SK-N-SH (cell line): ENCODE data around the gene PRLH. TPM values are rescaled to one million over a fixed set of nuclear protein-coding genes. Genes with fewer than 3 reads are reported as not detected.

Experiments used
- CTCF ChIA-PET: fragments of 300-600, 350-600 bp; formaldehyde crosslinking; extraction: SDS; loops from one replicate; lab custom pipeline; 2021; lab: Yijun Ruan, JAX
- POLR2A ChIA-PET: fragments of 350-600 bp; sonication (Branson Sonifier 250); formaldehyde crosslinking; extraction: SDS; loops from one replicate; lab custom pipeline; 2020; ENCODE audit warnings: antibody characterized with exemption, inconsistent platforms; lab: Yijun Ruan, JAX
- DNase-seq: peaks from one replicate; pipeline ENCODE4 v3.0.0; 2012
- H2AFZ ChIP-seq: fragments of 200-600 bp; sonication (generic); 2 replicates; pipeline ENCODE4 v1.8.1; 2016; ENCODE audit warnings: antibody characterized with exemption, mild to moderate bottlenecking, low read depth
- H3F3A ChIP-seq: fragments of 200-600 bp; sonication (generic); replicated peaks from 2 replicates; pipeline ENCODE3; 2016; ENCODE audit warnings: antibody characterized with exemption, mild to moderate bottlenecking; ENCODE audit not compliant: insufficient read depth
- H3K27ac ChIP-seq, 2 experiments: fragments of 200-500 bp in 1 of 2; fragments of 200-600 bp in 1 of 2; sonication (Bioruptor generic) in 1 of 2; sonication (generic), shearing (Covaris generic) in 1 of 2; 2 replicates each; pipeline versions ENCODE4 v1.5.1 to v1.6.1; 2014 to 2016; ENCODE audit warnings: low read depth in 2 of 2, inconsistent platforms in 1 of 2, low read length in 1 of 2, mild to moderate bottlenecking in 1 of 2, mixed read lengths in 1 of 2
- H3K27me3 ChIP-seq: fragments of 200-600 bp; sonication (generic), shearing (Covaris generic); 2 replicates; pipeline ENCODE4 v1.6.1; 2016; ENCODE audit warnings: mixed run types; ENCODE audit not compliant: insufficient read depth
- H3K36me3 ChIP-seq, 2 experiments: fragments of 200-500 bp in 1 of 2; fragments of 200-600 bp in 1 of 2; sonication (Bioruptor generic) in 1 of 2; sonication (generic) in 1 of 2; replicated peaks in 1 of 2; 2 replicates each; pipeline versions ENCODE3 to v1.5.1; 2014 to 2016; ENCODE audit warnings: low read length in 1 of 2, mild to moderate bottlenecking in 1 of 2; ENCODE audit not compliant: insufficient read depth in 2 of 2, control insufficient read depth in 1 of 2
- H3K4me1 ChIP-seq, 2 experiments: fragments of 200-500 bp in 1 of 2; fragments of 200-600 bp in 1 of 2; sonication (Bioruptor generic) in 1 of 2; sonication (generic), shearing (Covaris generic) in 1 of 2; 2 replicates each; pipeline versions ENCODE4 v1.5.1 to v1.6.1; 2014 to 2016; ENCODE audit warnings: low read depth in 1 of 2, low read length in 1 of 2, mixed run types in 1 of 2; ENCODE audit not compliant: insufficient read depth in 2 of 2, control insufficient read depth in 1 of 2
- H3K4me2 ChIP-seq: fragments of 200-600 bp; sonication (generic), shearing (Covaris generic); 2 replicates; pipeline ENCODE4 v1.6.1; 2017; ENCODE audit warnings: mixed run types
- H3K4me3 ChIP-seq, 2 experiments: fragments of 200-500 bp in 1 of 2; fragments of 200-600 bp in 1 of 2; sonication (Bioruptor generic) in 1 of 2; sonication (generic), shearing (Covaris generic) in 1 of 2; 2 replicates each; pipeline versions ENCODE4 v1.5.1 to v1.8.1; 2014 to 2016; ENCODE audit warnings: low read depth in 2 of 2, inconsistent platforms in 1 of 2, low read length in 1 of 2, mild to moderate bottlenecking in 1 of 2, mixed read lengths in 1 of 2, moderate library complexity in 1 of 2
- H3K79me2 ChIP-seq: fragments of 200-600 bp; sonication (generic); 2 replicates; pipeline ENCODE4 v1.8.1; 2017; ENCODE audit warnings: mild to moderate bottlenecking; ENCODE audit not compliant: insufficient read depth
- H3K9ac ChIP-seq: fragments of 200-600 bp; sonication (generic); 2 replicates; pipeline ENCODE4 v1.6.1; 2017; ENCODE audit warnings: mixed run types
- H3K9me2 ChIP-seq: fragments of 200-600 bp; sonication (generic); 2 replicates; pipeline ENCODE4 v1.6.1; 2017; ENCODE audit warnings: mixed run types
- H3K9me3 ChIP-seq: fragments of 200-600 bp; sonication (generic); 2 replicates; pipeline ENCODE4 v1.6.1; 2017; ENCODE audit warnings: mixed run types, mild to moderate bottlenecking, moderate library complexity
- H4K20me1 ChIP-seq: fragments of 200-600 bp; sonication (generic); 2 replicates; pipeline ENCODE4 v1.6.1; 2017; ENCODE audit warnings: mild to moderate bottlenecking, mixed run types; ENCODE audit not compliant: insufficient read depth
- CTCF ChIP-seq: fragments of 200-600 bp; sonication (generic); IDR thresholded peaks from 2 replicates; pipeline ENCODE4 v1.6.1; 2017; ENCODE audit warnings: antibody characterized with exemption, mild to moderate bottlenecking, moderate library complexity
- EZH2phosphoT487 ChIP-seq: fragments of 200-600 bp; sonication (generic); IDR thresholded peaks from 2 replicates; pipeline ENCODE4 v1.6.1; 2017; ENCODE audit warnings: low read depth, mixed run types, mild to moderate bottlenecking, antibody characterized with exemption, moderate library complexity, borderline replicate concordance
- FOXM1 ChIP-seq: IDR thresholded peaks from 2 replicates; pipeline ENCODE4 v1.4.0; 2012; ENCODE audit warnings: low read depth, mild to moderate bottlenecking
- GABPA ChIP-seq: IDR thresholded peaks from 2 replicates; pipeline ENCODE4 v1.4.0; 2012; ENCODE audit warnings: low read depth, mild to moderate bottlenecking
- IRF3 ChIP-seq: fragments of 150-350 bp; IDR thresholded peaks from 2 replicates; pipeline ENCODE4 v1.6.1; 2016; ENCODE audit warnings: mild to moderate bottlenecking, low read depth, low read length
- JUND ChIP-seq: IDR thresholded peaks from 2 replicates; pipeline ENCODE4 v1.4.0; 2012
- MEF2A ChIP-seq: IDR thresholded peaks from 2 replicates; pipeline ENCODE4 v1.4.0; 2012; ENCODE audit warnings: low read depth, borderline replicate concordance
- NFIC ChIP-seq: IDR thresholded peaks from 2 replicates; pipeline ENCODE4 v1.4.0; 2012; ENCODE audit warnings: borderline replicate concordance
- NRF1 ChIP-seq: IDR thresholded peaks from 2 replicates; pipeline ENCODE4 v1.6.1; 2012; ENCODE audit warnings: low read depth, mild to moderate bottlenecking, low read length
- POLR2AphosphoS5 ChIP-seq: IDR thresholded peaks from 2 replicates; pipeline ENCODE4 v1.6.1; 2012; ENCODE audit warnings: low read depth, low read length
- RAD21 ChIP-seq: IDR thresholded peaks from 2 replicates; pipeline ENCODE4 v1.6.1; 2012; ENCODE audit warnings: mild to moderate bottlenecking, low read length
- RCOR1 ChIP-seq: fragments of 150-350 bp; IDR thresholded peaks from 2 replicates; pipeline ENCODE4 v1.6.1; 2017; ENCODE audit warnings: antibody characterized with exemption, low read length
- REST ChIP-seq: IDR thresholded peaks from 2 replicates; pipeline ENCODE4 v1.6.1; 2012; ENCODE audit warnings: mild to moderate bottlenecking, low read depth, low read length, moderate library complexity
- RFX5 ChIP-seq: IDR thresholded peaks from 2 replicates; pipeline ENCODE4 v1.6.1; 2012; ENCODE audit warnings: mild to moderate bottlenecking, improper control_type of control experiment, low read length
- SMC3 ChIP-seq: IDR thresholded peaks from 2 replicates; pipeline ENCODE4 v1.6.1; 2012; ENCODE audit warnings: low read depth, low read length, improper control_type of control experiment
- YY1 ChIP-seq: IDR thresholded peaks from 2 replicates; pipeline ENCODE4 v1.4.0; 2012; ENCODE audit warnings: low read depth, mild to moderate bottlenecking
- WGBS: methylation state at CpG from one replicate; pipeline ENCODE4 v1.1.6; 2017; ENCODE audit warnings: low lambda C conversion rate; 5-methylcytosine and 5-hydroxymethylcytosine counted together
- polyA plus RNA-seq, 3 experiments: library from polyadenylated mRNA; depleted of rRNA; stranded (reverse); fragments of >200 nt; gene quantifications; 2 replicates each; pipeline ENCODE4 v1.2.3, GENCODE V29; 2012
- TF ChIP-seq, protein P1 (sequence below): IDR thresholded peaks from 2 replicates; pipeline ENCODE4 v1.4.0; 2012; ENCODE audit warnings: low read depth, borderline replicate concordance
- TF ChIP-seq, protein P2 (sequence below): IDR thresholded peaks from 2 replicates; pipeline ENCODE4; 2012
- TF ChIP-seq, protein P3 (sequence below): IDR thresholded peaks from 2 replicates; pipeline ENCODE4 v1.4.0; 2012; ENCODE audit warnings: low read depth, borderline replicate concordance

The PRLH gene
- polyA plus RNA-seq, 1 of the 3 experiments (the other 2 are of a cell fraction), result not detected

GRCh38 chr2:237535385-237536082 lies 30.8 kb upstream of the PRLH start:
- 93% methylated on average over 8 of the region's 8 CpGs for WGBS
- H2AFZ ChIP-seq, result no peak overlapping the region
- ChIA-PET POLR2A (no interaction called here), CTCF (interaction anchor here (0.9 to 2.9 kb wide), 3 partner anchors 23 to 381 kb away, joined by 3 to 11 read pairs (median 9); no protein-coding TSS in a partner anchor)
- no peak overlapping the region for H3K4me2 ChIP-seq
- peaks cover 3% of the 10 kb centered on the region for H3F3A ChIP-seq
- no peak overlapping the region for H3K27ac ChIP-seq
- H3K9me2 ChIP-seq, result no peaks in the 10 kb centered on the region
- H3K4me3 ChIP-seq, result no peak overlapping the region
- H4K20me1 ChIP-seq, result no peaks in the 10 kb centered on the region
- no peak for TF ChIP-seq REST
- no peak for TF ChIP-seq RAD21
- no peak for TF ChIP-seq NFIC
- TF ChIP-seq GABPA, result no peak
- TF ChIP-seq RCOR1, result no peak
- no peak for TF ChIP-seq POLR2AphosphoS5
- TF ChIP-seq IRF3, result no peak
- TF ChIP-seq, protein P1, sequence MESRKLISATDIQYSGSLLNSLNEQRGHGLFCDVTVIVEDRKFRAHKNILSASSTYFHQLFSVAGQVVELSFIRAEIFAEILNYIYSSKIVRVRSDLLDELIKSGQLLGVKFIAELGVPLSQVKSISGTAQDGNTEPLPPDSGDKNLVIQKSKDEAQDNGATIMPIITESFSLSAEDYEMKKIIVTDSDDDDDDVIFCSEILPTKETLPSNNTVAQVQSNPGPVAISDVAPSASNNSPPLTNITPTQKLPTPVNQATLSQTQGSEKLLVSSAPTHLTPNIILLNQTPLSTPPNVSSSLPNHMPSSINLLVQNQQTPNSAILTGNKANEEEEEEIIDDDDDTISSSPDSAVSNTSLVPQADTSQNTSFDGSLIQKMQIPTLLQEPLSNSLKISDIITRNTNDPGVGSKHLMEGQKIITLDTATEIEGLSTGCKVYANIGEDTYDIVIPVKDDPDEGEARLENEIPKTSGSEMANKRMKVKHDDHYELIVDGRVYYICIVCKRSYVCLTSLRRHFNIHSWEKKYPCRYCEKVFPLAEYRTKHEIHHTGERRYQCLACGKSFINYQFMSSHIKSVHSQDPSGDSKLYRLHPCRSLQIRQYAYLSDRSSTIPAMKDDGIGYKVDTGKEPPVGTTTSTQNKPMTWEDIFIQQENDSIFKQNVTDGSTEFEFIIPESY, result no peak
- TF ChIP-seq JUND, result no peak
- no peak for TF ChIP-seq MEF2A
- no peak for TF ChIP-seq YY1
- no peak for TF ChIP-seq EZH2phosphoT487
- TF ChIP-seq CTCF, result no peak
- no peak for TF ChIP-seq SMC3
- no peak for TF ChIP-seq RFX5
- TF ChIP-seq, protein P2, sequence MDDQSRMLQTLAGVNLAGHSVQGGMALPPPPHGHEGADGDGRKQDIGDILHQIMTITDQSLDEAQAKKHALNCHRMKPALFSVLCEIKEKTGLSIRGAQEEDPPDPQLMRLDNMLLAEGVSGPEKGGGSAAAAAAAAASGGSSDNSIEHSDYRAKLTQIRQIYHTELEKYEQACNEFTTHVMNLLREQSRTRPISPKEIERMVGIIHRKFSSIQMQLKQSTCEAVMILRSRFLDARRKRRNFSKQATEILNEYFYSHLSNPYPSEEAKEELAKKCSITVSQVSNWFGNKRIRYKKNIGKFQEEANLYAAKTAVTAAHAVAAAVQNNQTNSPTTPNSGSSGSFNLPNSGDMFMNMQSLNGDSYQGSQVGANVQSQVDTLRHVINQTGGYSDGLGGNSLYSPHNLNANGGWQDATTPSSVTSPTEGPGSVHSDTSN, result no peak
- no peak for TF ChIP-seq FOXM1
- no peak for TF ChIP-seq NRF1
- TF ChIP-seq, protein P3, sequence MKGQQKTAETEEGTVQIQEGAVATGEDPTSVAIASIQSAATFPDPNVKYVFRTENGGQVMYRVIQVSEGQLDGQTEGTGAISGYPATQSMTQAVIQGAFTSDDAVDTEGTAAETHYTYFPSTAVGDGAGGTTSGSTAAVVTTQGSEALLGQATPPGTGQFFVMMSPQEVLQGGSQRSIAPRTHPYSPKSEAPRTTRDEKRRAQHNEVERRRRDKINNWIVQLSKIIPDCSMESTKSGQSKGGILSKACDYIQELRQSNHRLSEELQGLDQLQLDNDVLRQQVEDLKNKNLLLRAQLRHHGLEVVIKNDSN, result no peak
- TF ChIP-seq, all 33 proteins: peak for 0
- no peak for DNase-seq
- peaks cover 2 to 60% of the 10 kb centered on the region in 2 experiments for H3K36me3 ChIP-seq
- peaks cover 0 to 4% of the 10 kb centered on the region in 2 experiments; a peak in 1 of 4 replicates for H3K4me1 ChIP-seq
- H3K9me3 ChIP-seq, result no peaks in the 10 kb centered on the region
- no peak overlapping the region for H3K9ac ChIP-seq
- no peaks in the 10 kb centered on the region for H3K27me3 ChIP-seq
- peaks cover 4% of the 10 kb centered on the region; the same call in 1 of the 2 replicates for H3K79me2 ChIP-seq
